SK-N-SH (cell line): ENCODE results near the gene CLCN6.

ENCODE experiments used
- CHD2 ChIP-seq: fragments of 150-350 bp; IDR thresholded peaks from 2 replicates; pipeline ENCODE4 v1.6.1; 2018; ENCODE audit warnings: low read length; ENCODE audit not compliant: partially characterized antibody
- CTCF ChIP-seq: fragments of 200-600 bp; sonication (generic); IDR thresholded peaks from 2 replicates; pipeline ENCODE4 v1.6.1; 2017; ENCODE audit warnings: antibody characterized with exemption, mild to moderate bottlenecking, moderate library complexity
- EP300 ChIP-seq, 2 experiments: IDR thresholded peaks; 2 replicates each; pipeline versions ENCODE4 v1.4.0 to v1.6.1; 2012; ENCODE audit warnings: borderline replicate concordance in 1 of 2, low read depth in 1 of 2, low read length in 1 of 2
- PBX3 ChIP-seq: IDR thresholded peaks from 2 replicates; pipeline ENCODE4; 2012
- POLR2AphosphoS5 ChIP-seq: IDR thresholded peaks from 2 replicates; pipeline ENCODE4 v1.6.1; 2012; ENCODE audit warnings: low read depth, low read length
- RCOR1 ChIP-seq: fragments of 150-350 bp; IDR thresholded peaks from 2 replicates; pipeline ENCODE4 v1.6.1; 2017; ENCODE audit warnings: antibody characterized with exemption, low read length
- RFX5 ChIP-seq: IDR thresholded peaks from 2 replicates; pipeline ENCODE4 v1.6.1; 2012; ENCODE audit warnings: mild to moderate bottlenecking, improper control_type of control experiment, low read length
- TEAD4 ChIP-seq: IDR thresholded peaks from 2 replicates; pipeline ENCODE4 v1.4.0; 2012; ENCODE audit warnings: mild to moderate bottlenecking, borderline replicate concordance; ENCODE audit not compliant: insufficient read depth
- USF2 ChIP-seq: fragments of 150-350 bp; IDR thresholded peaks from 2 replicates; pipeline ENCODE4 v1.6.1; 2017; ENCODE audit warnings: antibody characterized with exemption, low read length, low read depth, borderline replicate concordance
- YY1 ChIP-seq: IDR thresholded peaks from 2 replicates; pipeline ENCODE4 v1.4.0; 2012; ENCODE audit warnings: low read depth, mild to moderate bottlenecking

- TF ChIP-seq EP300 (IDR thresholded peaks at IDR 0.05; ENCODE audit: borderline replicate concordance in 1 of 2, low read depth in 1 of 2, low read length in 1 of 2) (no peak), RFX5 (no peak), CTCF (no peak), CHD2 (no peak), RCOR1 (no peak), POLR2AphosphoS5 (no peak), YY1 (no peak), USF2 (no peak), PBX3 (no peak), TEAD4 (no peak)
Observed at GRCh38 chr1:11802616-11802972, 3.4 kb upstream of the CLCN6 start.
